AG09309 (cell line): ENCODE data around the gene USP34.
"Not testable (repeated sequence)": the region's sequence is repeated elsewhere in the genome, so short reads cannot be mapped to it uniquely, and the experiment has no call there.

Experiments
- DNase-seq: peaks from one replicate; pipeline ENCODE4 v3.0.0-alpha.2; 2010; ENCODE audit warnings: low read depth
- H3K4me3 ChIP-seq: 2 replicates; pipeline ENCODE4 v1.5.1; 2011; ENCODE audit warnings: mild to moderate bottlenecking, low read depth, low read length, moderate library complexity; ENCODE audit not compliant: control insufficient read depth
- TF ChIP-seq, protein P1 (sequence below): IDR thresholded peaks from 2 replicates; pipeline ENCODE4 v1.5.1; 2011; ENCODE audit warnings: mild to moderate bottlenecking, low read depth, low read length, inconsistent platforms; ENCODE audit not compliant: insufficient read depth, control insufficient read depth; ENCODE audit errors: missing control alignments

Gene USP34

DNA sequence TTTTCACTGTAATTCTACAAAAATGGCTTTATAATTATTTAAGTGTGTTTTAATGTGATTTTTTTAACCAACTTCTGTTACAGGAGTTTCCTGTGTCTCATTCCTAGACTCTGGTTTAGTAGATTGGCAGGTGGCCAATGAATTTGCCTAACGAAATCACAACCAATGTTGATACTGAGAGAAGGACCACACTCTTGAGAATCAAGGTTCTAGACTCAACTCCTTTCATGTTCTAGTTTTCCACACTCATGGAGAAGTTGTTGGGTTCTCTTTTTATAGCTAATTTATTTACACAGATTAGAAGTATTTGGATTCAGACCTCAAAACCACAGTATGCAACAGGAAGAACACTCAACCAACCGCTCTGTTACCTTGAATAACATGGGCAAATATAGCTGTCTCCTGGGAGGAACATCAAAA, 22.6 kb upstream of the USP34 start:
- DNase-seq: no peak
- H3K4me3 ChIP-seq: no peak overlapping the region
- TF ChIP-seq, protein P1, sequence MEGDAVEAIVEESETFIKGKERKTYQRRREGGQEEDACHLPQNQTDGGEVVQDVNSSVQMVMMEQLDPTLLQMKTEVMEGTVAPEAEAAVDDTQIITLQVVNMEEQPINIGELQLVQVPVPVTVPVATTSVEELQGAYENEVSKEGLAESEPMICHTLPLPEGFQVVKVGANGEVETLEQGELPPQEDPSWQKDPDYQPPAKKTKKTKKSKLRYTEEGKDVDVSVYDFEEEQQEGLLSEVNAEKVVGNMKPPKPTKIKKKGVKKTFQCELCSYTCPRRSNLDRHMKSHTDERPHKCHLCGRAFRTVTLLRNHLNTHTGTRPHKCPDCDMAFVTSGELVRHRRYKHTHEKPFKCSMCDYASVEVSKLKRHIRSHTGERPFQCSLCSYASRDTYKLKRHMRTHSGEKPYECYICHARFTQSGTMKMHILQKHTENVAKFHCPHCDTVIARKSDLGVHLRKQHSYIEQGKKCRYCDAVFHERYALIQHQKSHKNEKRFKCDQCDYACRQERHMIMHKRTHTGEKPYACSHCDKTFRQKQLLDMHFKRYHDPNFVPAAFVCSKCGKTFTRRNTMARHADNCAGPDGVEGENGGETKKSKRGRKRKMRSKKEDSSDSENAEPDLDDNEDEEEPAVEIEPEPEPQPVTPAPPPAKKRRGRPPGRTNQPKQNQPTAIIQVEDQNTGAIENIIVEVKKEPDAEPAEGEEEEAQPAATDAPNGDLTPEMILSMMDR: no peak

DNA sequence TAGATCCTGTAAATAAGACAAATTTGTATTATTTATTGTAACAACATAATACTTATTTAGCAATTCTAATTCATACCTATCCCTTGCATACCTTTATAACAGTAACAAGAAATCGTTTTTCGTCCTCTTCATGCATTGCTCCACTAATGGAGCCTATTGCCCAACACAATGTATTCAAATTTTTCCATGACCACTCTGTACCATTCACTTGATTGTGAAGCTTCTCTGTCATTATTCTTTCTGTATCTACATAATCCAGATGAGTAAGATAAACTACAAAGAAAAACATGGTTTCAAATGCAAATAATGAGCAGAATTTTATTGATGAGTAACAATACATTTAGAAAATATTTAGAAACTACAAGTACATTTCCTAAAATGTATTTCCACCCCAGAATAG, 21.6 kb upstream of the USP34 start:
- TF ChIP-seq, protein P1: no peak

DNA sequence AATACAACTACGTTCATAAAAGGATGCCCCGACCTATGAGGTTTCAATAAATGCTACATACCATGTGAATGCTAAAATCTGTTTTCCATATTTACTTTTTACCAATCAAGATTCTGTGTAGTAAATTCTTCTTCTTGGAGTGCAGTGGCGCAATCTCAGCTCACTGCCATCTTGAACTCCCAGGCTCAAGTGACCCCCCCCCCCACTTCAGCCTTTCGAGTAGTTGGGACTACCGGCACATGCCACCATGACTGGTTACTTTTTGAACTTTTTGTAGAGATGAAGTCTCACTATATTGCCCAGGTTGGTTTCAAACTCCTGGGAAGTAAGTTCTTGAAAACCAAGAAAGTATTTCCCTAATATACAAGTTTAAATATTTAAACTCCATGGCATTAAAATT, 14.4 kb upstream of the USP34 start:
- DNase-seq: no peak
- TF ChIP-seq, protein P1: no peak
- H3K4me3 ChIP-seq: no peak overlapping the region

More for the DNA sequence above, 21.6 kb upstream of the USP34 start:
- no peak overlapping the region for H3K4me3 ChIP-seq
- DNase-seq: no peak

DNA sequence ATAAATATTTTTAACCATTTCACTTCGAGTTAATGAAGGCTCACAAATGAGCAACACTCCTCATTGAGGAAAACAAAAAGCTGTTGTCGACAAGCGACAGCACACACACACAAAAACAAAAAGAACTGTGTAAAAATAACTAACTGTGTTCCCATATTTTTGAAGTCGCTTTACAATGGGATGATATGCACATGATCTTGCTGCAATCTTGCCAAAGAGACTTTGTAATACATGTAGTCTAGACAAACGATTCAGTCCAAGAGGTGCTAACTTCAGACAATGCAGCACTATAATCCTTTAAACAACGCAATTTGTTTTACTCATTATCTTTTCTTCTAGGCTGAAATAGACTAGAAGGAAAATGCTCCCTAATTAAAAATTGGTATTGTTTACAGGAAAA, 7.2 kb upstream of the USP34 start:
- DNase-seq: no peak
- TF ChIP-seq, protein P1: no peak

DNA sequence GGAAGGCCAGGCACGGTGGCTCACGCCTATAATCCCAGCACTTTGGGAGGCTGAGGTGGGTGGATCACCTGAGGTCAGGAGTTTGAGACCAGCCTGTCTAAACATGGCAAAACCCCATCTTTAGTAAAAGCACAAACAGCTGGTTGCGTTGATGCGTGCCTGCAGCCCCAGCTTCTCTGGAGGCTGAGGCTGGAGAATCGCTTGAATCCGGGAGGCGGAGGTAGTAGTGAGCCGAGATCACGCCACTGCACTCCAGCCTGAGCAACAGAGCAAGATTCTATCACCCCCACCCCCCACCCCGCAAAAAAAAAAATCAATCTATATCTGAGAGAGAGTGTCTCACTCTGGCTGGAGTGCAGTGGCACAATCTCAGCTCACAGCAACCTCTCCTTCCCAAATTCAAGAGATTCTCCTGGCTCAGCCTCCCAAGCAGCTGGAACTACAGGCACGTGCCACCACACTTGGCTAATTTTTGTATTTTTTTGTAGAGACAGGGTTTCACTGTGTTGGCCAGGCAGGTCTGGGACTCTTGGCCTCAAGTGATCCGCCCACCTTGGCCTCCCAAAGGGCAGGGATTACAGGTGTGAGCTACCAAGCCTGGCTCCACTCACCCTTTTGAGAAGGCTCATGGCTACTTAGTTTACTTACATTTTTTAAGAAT, 6.2 kb upstream of the USP34 start:
- not testable (repeated sequence) for DNase-seq, H3K4me3 ChIP-seq

More for the DNA sequence above, 7.2 kb upstream of the USP34 start:
- H3K4me3 ChIP-seq: no peak overlapping the region

DNA sequence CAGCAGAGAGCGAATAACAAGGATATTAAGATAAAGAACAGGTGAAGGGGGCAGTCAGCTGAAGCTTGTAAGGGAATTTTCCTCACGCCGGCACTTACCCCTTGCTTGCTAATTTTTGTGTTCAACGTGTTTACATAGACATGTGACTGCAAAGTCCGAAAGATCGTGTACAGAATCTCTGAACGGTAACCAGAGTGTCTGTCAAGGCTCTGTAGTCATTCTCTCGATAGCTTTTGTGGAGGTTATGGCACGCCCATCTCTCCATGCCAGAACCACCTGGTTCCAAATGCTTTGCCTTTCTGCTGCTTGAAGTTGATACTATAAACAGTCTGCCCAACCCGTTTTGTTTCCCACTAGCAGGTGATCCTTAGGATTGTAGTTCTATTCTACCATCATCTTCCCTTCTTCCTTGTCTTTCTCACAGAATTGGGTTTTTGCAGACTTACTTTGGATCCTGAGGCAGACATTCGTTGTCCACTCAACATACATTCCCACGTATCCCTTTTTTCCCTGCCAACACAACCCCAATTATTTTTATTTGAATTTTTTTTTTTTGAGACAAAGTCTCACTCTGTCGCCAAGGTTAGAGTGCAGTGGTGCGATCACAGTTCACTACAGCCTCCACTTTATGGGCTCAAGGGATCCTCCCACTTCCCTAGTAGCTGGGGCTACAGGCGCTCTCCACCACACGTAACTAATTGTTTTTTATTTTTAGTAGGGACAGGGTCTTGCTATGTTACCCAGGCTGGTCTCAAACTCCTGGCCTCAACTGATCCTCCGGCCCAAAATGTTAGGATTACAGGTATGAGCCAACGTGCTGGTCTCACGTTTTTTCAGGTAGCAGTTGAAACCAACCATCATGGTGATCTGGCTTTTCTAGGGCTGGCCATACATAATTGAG, 1.3 kb upstream of the USP34 start:
- TF ChIP-seq, protein P1: no peak
- DNase-seq: no peak
- peak overlapping the region; percentile 92 for H3K4me3 ChIP-seq
